Measurements from ENCODE around the gene APOF. TPM values are rescaled to one million over a fixed set of nuclear protein-coding genes. Genes with fewer than 3 reads are reported as not detected.
"Not testable (repeated sequence)": the region's sequence is repeated elsewhere in the genome, so short reads cannot be mapped to it uniquely, and the experiment has no call there.

The APOF gene
- total RNA-seq, 1 donor from 2014 or later, result not detected

DNA sequence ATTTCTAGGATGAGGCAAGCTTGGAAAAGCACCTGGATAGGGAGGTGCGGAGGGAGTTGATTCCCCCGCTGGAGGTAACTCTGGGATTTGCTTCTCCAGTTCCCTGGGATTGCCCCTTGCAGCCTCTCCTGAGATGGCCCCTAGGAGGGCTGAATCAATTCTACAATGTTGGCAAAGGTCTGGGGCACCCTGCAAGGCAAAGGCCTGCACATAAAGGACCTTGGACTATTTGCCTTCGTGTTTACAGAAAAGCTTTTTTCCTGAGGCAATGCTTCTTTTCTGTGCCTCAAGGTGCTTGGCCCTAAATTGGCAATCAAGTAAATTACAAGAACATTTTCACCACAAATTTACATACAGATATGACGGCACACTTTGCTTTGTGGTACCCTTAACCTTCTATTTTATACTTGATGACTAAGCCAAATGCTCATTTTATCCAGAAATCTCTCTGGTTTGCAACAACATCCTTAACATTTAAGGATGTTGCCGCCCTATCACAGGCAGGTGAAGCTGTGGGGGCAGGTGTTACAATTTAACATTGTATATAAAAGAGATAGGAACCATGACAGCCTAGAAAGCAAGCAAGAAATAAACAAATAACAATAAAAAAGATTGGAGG is 46.3 kb upstream of the APOF start:
- Histone ChIP-seq H4K20me1 (ENCODE audit: low read depth) (no peaks in the 10 kb centered on the region), H3K79me2 (ENCODE audit: low read depth) (no peaks in the 10 kb centered on the region), H3K4me2 (no peak overlapping the region), H3K27ac (no peak overlapping the region), H3K4me3 (no peak overlapping the region), H3K4me1 (no peaks in the 10 kb centered on the region), H3K27me3 (no peaks in the 10 kb centered on the region), H3F3A (ENCODE audit: low read depth) (no peaks in the 10 kb centered on the region), H3K9ac (no peak overlapping the region), H3K9me3 (ENCODE audit: low read depth) (no peaks in the 10 kb centered on the region), H3K36me3 (no peaks in the 10 kb centered on the region), H2AFZ (replicated peaks) (no peak overlapping the region)
- no peak overlapping the region for H3K27ac Mint-ChIP-seq
- H3K27me3 Mint-ChIP-seq (ENCODE audit: insufficient read depth, low read depth), result peaks cover 3% of the 10 kb centered on the region
- no peak for DNase-seq (ENCODE audit: low spot score)
- peaks cover 4% of the 10 kb centered on the region for H3K4me1 Mint-ChIP-seq
- TF ChIP-seq EZH2 (IDR thresholded peaks at IDR 0.05) (no peak), EZH2phosphoT487 (IDR thresholded peaks at IDR 0.05) (no peak)
- TF ChIP-seq, protein P1, sequence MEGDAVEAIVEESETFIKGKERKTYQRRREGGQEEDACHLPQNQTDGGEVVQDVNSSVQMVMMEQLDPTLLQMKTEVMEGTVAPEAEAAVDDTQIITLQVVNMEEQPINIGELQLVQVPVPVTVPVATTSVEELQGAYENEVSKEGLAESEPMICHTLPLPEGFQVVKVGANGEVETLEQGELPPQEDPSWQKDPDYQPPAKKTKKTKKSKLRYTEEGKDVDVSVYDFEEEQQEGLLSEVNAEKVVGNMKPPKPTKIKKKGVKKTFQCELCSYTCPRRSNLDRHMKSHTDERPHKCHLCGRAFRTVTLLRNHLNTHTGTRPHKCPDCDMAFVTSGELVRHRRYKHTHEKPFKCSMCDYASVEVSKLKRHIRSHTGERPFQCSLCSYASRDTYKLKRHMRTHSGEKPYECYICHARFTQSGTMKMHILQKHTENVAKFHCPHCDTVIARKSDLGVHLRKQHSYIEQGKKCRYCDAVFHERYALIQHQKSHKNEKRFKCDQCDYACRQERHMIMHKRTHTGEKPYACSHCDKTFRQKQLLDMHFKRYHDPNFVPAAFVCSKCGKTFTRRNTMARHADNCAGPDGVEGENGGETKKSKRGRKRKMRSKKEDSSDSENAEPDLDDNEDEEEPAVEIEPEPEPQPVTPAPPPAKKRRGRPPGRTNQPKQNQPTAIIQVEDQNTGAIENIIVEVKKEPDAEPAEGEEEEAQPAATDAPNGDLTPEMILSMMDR (IDR thresholded peaks at IDR 0.05), result no peak
- no peaks in the 10 kb centered on the region for H3K9me3 Mint-ChIP-seq
- H3K4me3 Mint-ChIP-seq, result no peak overlapping the region
- H3K36me3 Mint-ChIP-seq, result peaks cover 2% of the 10 kb centered on the region

DNA sequence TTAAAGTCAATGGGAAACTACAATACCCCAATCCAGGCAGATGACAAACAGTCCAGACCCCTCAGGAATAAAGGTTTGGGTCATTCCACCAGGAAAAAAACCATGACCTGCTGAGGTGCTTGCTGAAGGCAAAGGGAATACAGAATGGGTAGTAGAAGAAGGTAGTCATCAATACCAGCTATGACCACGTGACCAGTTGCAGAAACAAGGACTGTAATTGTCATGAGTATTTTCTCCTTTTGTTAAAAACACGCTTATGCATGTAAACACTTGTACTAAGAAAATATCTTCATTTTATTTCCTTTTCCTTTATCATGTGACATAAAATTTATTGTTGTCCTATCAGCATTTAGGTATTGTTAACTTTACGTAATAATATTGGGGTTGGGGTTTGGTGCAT is 41.6 kb upstream of the APOF start:
- not testable (repeated sequence) for H3K27ac Mint-ChIP-seq; H3K79me2 ChIP-seq (ENCODE audit: low read depth); H3K4me1 ChIP-seq; H3K4me1 Mint-ChIP-seq; H3K4me2 ChIP-seq; DNase-seq (ENCODE audit: low spot score); H3K36me3 Mint-ChIP-seq; H4K20me1 ChIP-seq (ENCODE audit: low read depth); H2AFZ ChIP-seq (replicated peaks); H3K27ac ChIP-seq; H3K27me3 ChIP-seq; H3K9me3 Mint-ChIP-seq; H3K4me3 ChIP-seq; H3K9me3 ChIP-seq (ENCODE audit: low read depth); H3K4me3 Mint-ChIP-seq; H3K27me3 Mint-ChIP-seq (ENCODE audit: insufficient read depth, low read depth); H3K36me3 ChIP-seq; H3F3A ChIP-seq (ENCODE audit: low read depth); H3K9ac ChIP-seq

DNA sequence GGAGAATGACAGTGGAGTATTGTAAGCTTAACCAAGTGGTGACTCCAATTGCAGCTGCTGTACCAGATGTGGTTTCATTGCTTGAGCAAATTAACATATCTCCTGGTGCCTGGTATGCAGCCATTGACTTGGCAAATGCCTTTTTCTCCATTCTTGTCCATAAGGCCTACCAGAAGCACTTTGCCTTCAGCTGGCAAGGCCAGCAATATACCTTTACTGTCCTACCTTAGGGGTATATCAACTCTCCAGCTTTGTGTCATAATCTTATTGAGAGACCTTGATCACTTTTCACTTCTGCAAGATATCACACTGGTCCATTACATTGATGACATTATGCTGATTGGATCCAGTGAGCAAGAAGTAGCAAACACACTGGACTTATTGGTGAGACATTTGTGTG is 39.0 kb upstream of the APOF start:
- H3K4me2 ChIP-seq; H3K4me1 ChIP-seq; H4K20me1 ChIP-seq (ENCODE audit: low read depth); H2AFZ ChIP-seq (replicated peaks); H3K4me3 ChIP-seq; H3K4me3 Mint-ChIP-seq; H3K9me3 ChIP-seq (ENCODE audit: low read depth); H3K36me3 ChIP-seq; H3K4me1 Mint-ChIP-seq; H3K27ac Mint-ChIP-seq; H3K79me2 ChIP-seq (ENCODE audit: low read depth); H3K27ac ChIP-seq; DNase-seq (ENCODE audit: low spot score); H3K36me3 Mint-ChIP-seq; H3K27me3 ChIP-seq; H3K9ac ChIP-seq; H3F3A ChIP-seq (ENCODE audit: low read depth): not testable (repeated sequence)
- Mint-ChIP-seq H3K9me3 (peaks cover 14% of the 10 kb centered on the region), H3K27me3 (ENCODE audit: insufficient read depth, low read depth) (peaks cover 12% of the 10 kb centered on the region)

DNA sequence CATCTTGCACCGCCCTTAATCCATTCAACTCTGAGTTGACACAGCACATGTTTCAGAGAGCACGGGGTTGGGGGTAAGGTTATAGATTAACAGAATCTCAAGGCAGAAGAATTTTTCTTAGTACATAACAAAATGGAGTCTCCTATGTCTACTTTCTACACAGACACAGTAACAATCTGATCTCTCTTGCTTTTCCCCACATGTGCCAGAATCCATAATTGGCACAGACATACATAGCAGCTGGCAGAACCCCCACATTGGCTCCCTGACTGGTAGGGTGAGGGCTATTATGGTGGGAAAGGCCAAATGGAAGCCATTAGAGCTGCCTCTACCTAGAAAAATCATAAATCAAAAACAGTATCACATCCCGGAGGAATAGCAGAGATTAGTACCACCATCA is 38.5 kb upstream of the APOF start:
- H4K20me1 ChIP-seq (ENCODE audit: low read depth); DNase-seq (ENCODE audit: low spot score); H3K27me3 ChIP-seq; H3K36me3 Mint-ChIP-seq; H3K27ac Mint-ChIP-seq; H3F3A ChIP-seq (ENCODE audit: low read depth); H3K4me3 ChIP-seq; H3K79me2 ChIP-seq (ENCODE audit: low read depth); H3K9me3 ChIP-seq (ENCODE audit: low read depth); H3K36me3 ChIP-seq; H3K4me1 Mint-ChIP-seq; H3K4me3 Mint-ChIP-seq; H3K4me2 ChIP-seq; H2AFZ ChIP-seq (replicated peaks); H3K27ac ChIP-seq; H3K4me1 ChIP-seq; H3K9ac ChIP-seq: not testable (repeated sequence)
- Mint-ChIP-seq H3K27me3 (ENCODE audit: insufficient read depth, low read depth) (peaks cover 12% of the 10 kb centered on the region), H3K9me3 (peaks cover 14% of the 10 kb centered on the region)

DNA sequence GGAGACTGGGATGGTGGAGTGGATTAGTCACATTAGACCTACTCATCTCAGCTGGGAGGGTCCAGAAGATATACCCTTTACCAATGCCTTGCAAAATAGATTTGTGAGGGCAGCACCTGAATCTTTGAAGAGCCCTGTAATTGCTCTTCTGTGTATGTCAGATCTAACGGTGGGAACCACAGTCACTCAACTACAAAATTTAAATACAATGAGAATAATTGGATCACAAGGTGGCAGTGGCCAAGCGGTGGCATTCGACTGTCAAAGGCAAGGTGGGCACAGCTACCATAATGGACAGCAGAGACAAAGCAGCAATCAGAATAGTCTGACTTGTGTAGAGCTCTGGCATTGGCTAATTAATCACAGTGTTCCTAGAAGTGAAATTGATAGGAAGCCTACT is 36.8 kb upstream of the APOF start:
- not testable (repeated sequence) for DNase-seq (ENCODE audit: low spot score); H3K79me2 ChIP-seq (ENCODE audit: low read depth); H3K36me3 ChIP-seq; H3K4me3 ChIP-seq; H3K9ac ChIP-seq; H3K4me1 Mint-ChIP-seq; H4K20me1 ChIP-seq (ENCODE audit: low read depth); H3K27ac Mint-ChIP-seq; H3K27ac ChIP-seq; H3K9me3 ChIP-seq (ENCODE audit: low read depth); H2AFZ ChIP-seq (replicated peaks); H3K27me3 ChIP-seq; H3K36me3 Mint-ChIP-seq; H3K4me2 ChIP-seq; H3F3A ChIP-seq (ENCODE audit: low read depth); H3K4me1 ChIP-seq; H3K4me3 Mint-ChIP-seq
- Mint-ChIP-seq H3K9me3 (peaks cover 14% of the 10 kb centered on the region), H3K27me3 (ENCODE audit: insufficient read depth, low read depth) (peaks cover 14% of the 10 kb centered on the region)
